Hepatocyte (in vitro differentiated cells): ENCODE data around the gene GNB1L. TPM values are rescaled to one million over a fixed set of nuclear protein-coding genes. Genes with fewer than 3 reads are reported as not detected.

ENCODE experiments used
- DNase-seq: peaks from one replicate; pipeline ENCODE4 v3.0.0-alpha.2; 2016; ENCODE audit warnings: low spot score
- H2AFZ ChIP-seq: fragments of 200-600 bp; sonication (generic); 2 replicates; pipeline ENCODE4 v1.6.0; 2016; ENCODE audit warnings: antibody characterized with exemption, mild to moderate bottlenecking
- H3K27ac ChIP-seq: fragments of 200-600 bp; sonication (generic); 2 replicates; pipeline ENCODE4 v1.5.1; 2016; ENCODE audit warnings: mild to moderate bottlenecking
- H3K27me3 ChIP-seq: fragments of 200-600 bp; sonication (generic); 2 replicates; pipeline ENCODE4 v1.6.1; 2016
- H3K36me3 ChIP-seq: fragments of 200-600 bp; sonication (generic); replicated peaks from 2 replicates; pipeline ENCODE4 v1.5.1; 2016; ENCODE audit warnings: low read depth; ENCODE audit not compliant: insufficient read depth
- H3K4me1 ChIP-seq: fragments of 200-600 bp; sonication (generic); 2 replicates; pipeline ENCODE4 v1.5.1; 2016; ENCODE audit warnings: mild to moderate bottlenecking, moderate library complexity; ENCODE audit not compliant: insufficient read depth
- H3K4me2 ChIP-seq: fragments of 200-600 bp; sonication (generic); 2 replicates; pipeline ENCODE4 v1.6.0; 2016
- H3K4me3 ChIP-seq: fragments of 200-600 bp; sonication (generic); 2 replicates; pipeline ENCODE4 v1.5.1; 2016; ENCODE audit warnings: mild to moderate bottlenecking
- H3K79me2 ChIP-seq: fragments of 200-600 bp; sonication (generic); 2 replicates; pipeline ENCODE4 v1.6.0; 2017; ENCODE audit warnings: mild to moderate bottlenecking
- H3K9me2 ChIP-seq: fragments of 200-600 bp; sonication (generic); replicated peaks from 2 replicates; pipeline ENCODE4 v1.6.0; 2017; ENCODE audit warnings: mild to moderate bottlenecking; ENCODE audit not compliant: insufficient read depth
- H3K9me3 ChIP-seq: fragments of 200-600 bp; sonication (generic); 2 replicates; pipeline ENCODE4 v1.5.1; 2016; ENCODE audit warnings: low read depth, mild to moderate bottlenecking
- H4K20me1 ChIP-seq: fragments of 200-600 bp; sonication (generic); 2 replicates; pipeline ENCODE4 v1.6.0; 2016; ENCODE audit warnings: mild to moderate bottlenecking; ENCODE audit not compliant: insufficient read depth, poor library complexity, severe bottlenecking
- EZH2 ChIP-seq: fragments of 200-600 bp; sonication (generic); IDR thresholded peaks from 2 replicates; pipeline ENCODE4 v1.6.1; 2016; ENCODE audit warnings: antibody characterized with exemption, mild to moderate bottlenecking, borderline replicate concordance
- EZH2phosphoT487 ChIP-seq: fragments of 200-600 bp; sonication (generic); IDR thresholded peaks from one replicate; pipeline ENCODE4 v1.6.1; 2018; ENCODE audit warnings: antibody characterized with exemption, mild to moderate bottlenecking, low read depth, moderate library complexity; ENCODE audit not compliant: unreplicated experiment, severe bottlenecking
- WGBS: methylation state at CpG from one replicate; pipeline ENCODE4 v1.1.6; 2016; ENCODE audit warnings: low lambda C conversion rate; ENCODE audit errors: missing lambda C conversion rate; 5-methylcytosine and 5-hydroxymethylcytosine counted together
- polyA plus RNA-seq: library from polyadenylated mRNA; unstranded; fragments of >200 nt; fragmentation: Nextera tagmentation; extraction: Ambion mirVana; gene quantifications from 2 replicates; pipeline ENCODE4 v1.2.1, GENCODE V29; 2016
- total RNA-seq: library from RNA; depleted of rRNA; stranded (reverse); fragments of >200 nt; gene quantifications from 2 replicates; pipeline ENCODE4 v1.2.3, GENCODE V29; 2014
- TF ChIP-seq, protein P1 (sequence below): fragments of 200-600 bp; sonication (generic); IDR thresholded peaks from 2 replicates; pipeline ENCODE4 v1.5.1; 2016; ENCODE audit warnings: antibody characterized with exemption, mild to moderate bottlenecking; ENCODE audit not compliant: poor library complexity

Gene GNB1L
- total and polyA plus RNA-seq, 2 experiments from 2014 or later = 4.1 to 8.5 TPM

DNA sequence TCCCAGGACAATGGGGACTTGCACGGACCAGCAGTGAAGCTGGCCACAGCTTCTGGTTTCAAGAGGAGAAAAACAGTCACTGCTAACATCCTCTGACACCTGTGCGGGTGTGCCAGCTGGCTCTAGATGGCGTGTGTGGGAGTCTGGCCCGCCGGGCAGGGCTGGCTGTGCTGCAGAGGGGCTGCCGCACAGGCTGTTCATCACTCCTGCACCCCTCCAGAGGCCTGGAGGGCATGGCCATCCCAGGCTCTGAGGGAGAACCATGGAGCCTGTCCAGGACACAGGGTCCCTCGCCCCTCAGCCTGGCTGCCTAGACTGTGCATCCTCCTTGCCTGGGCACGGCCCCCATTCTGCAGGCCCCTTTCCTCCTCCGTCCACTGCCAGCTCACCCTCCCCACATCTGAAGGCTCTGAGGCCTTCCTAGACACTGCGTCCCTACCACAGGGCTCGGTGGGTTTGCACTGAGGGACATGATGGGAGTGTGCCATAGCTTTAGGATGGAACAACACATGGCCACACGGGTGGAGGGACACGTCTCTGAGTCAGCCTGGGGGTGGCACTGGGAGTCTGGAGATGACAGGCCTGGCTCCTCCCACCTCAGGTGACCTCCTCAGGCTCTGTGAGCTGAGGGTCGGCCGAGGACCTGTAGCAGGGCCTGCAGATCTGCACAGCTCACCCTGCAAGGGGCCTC lies 42.1 kb upstream of the GNB1L start:
- no peaks in the 10 kb centered on the region for H3K79me2 ChIP-seq
- H3K36me3 ChIP-seq = no peaks in the 10 kb centered on the region
- WGBS = 80% methylated on average over 15 of the region's 15 CpGs
- no peaks in the 10 kb centered on the region for H3K9me3 ChIP-seq
- H2AFZ ChIP-seq = no peak overlapping the region
- no peak for TF ChIP-seq EZH2phosphoT487
- no peak for DNase-seq
- no peak overlapping the region for H3K4me2 ChIP-seq
- peaks cover 9% of the 10 kb centered on the region for H3K4me1 ChIP-seq
- H3K27me3 ChIP-seq = no peaks in the 10 kb centered on the region
- H3K27ac ChIP-seq = no peak overlapping the region
- no peak overlapping the region for H3K4me3 ChIP-seq
- no peaks in the 10 kb centered on the region for H3K9me2 ChIP-seq
- no peaks in the 10 kb centered on the region for H4K20me1 ChIP-seq

DNA sequence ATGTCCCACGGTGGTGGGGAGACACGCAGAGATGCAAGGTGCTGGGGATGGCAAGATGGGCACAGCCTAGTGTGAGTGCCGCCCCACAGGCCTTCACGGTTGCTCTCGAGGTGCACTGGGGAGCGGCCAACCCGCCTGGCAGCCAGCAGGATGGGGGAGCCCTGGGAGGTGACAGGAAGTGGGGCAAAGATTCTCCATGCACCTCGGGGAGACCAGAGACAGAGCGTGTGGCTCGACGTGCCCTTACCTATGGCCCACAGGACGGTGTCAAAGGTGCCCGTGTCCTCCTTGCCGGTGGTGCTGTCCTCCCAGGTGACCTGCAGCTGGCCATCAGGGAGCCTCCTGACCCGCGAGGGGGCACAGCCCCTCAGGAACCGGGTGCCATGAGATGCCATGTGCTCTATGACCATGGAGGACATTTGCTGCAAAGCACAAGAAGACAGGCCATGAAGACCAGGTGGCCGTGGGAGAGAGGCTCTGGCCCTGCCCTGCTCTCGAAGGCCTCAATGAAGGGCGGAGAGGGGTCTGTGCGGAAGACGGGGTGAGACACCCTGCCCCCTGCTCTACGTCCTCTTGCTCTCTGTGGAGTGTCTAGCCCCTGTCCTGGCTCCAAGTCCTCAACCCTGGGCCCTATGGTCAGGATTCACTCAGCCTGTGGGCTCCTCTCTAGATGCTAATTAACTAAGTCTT lies 40.6 kb upstream of the GNB1L start:
- no peaks in the 10 kb centered on the region for H3K36me3 ChIP-seq
- H3K27me3 ChIP-seq = no peaks in the 10 kb centered on the region
- no peak overlapping the region for H3K4me3 ChIP-seq
- H3K4me2 ChIP-seq = no peak overlapping the region
- no peak for TF ChIP-seq EZH2phosphoT487
- no peak for TF ChIP-seq EZH2
- TF ChIP-seq, protein P1, sequence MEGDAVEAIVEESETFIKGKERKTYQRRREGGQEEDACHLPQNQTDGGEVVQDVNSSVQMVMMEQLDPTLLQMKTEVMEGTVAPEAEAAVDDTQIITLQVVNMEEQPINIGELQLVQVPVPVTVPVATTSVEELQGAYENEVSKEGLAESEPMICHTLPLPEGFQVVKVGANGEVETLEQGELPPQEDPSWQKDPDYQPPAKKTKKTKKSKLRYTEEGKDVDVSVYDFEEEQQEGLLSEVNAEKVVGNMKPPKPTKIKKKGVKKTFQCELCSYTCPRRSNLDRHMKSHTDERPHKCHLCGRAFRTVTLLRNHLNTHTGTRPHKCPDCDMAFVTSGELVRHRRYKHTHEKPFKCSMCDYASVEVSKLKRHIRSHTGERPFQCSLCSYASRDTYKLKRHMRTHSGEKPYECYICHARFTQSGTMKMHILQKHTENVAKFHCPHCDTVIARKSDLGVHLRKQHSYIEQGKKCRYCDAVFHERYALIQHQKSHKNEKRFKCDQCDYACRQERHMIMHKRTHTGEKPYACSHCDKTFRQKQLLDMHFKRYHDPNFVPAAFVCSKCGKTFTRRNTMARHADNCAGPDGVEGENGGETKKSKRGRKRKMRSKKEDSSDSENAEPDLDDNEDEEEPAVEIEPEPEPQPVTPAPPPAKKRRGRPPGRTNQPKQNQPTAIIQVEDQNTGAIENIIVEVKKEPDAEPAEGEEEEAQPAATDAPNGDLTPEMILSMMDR = no peak
- H4K20me1 ChIP-seq = no peaks in the 10 kb centered on the region
- no peaks in the 10 kb centered on the region for H3K9me2 ChIP-seq
- no peaks in the 10 kb centered on the region for H3K79me2 ChIP-seq
- DNase-seq = no peak
- peaks cover 21% of the 10 kb centered on the region for H3K4me1 ChIP-seq
- H3K9me3 ChIP-seq = no peaks in the 10 kb centered on the region
- WGBS = 97% methylated on average over 23 of the region's 23 CpGs
- no peak overlapping the region for H3K27ac ChIP-seq
- no peak overlapping the region for H2AFZ ChIP-seq

DNA sequence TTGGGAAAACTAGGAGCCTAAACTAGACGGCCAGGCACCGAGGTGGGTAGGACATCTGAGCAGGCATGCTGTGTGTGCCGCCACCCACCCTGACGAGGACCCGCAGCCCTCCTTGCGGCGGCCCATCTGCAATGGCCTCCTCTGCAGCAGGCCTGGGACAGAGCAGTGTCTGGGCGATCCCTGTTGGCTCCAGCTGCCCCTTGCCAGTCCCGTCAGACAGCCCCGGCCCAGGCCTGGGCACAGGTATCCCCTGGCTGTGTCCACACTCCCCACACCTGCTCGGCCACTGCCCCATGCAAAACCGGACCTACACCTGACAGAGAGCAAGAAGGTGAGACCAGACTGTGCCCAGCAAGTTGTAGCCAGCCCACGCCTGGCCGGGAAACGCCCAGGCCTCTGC lies 38.7 kb upstream of the GNB1L start:
- 92% methylated on average over 15 of the region's 15 CpGs for WGBS
- H3K27ac ChIP-seq = no peak overlapping the region
- H3K4me1 ChIP-seq = peaks cover 21% of the 10 kb centered on the region
- no peak overlapping the region for H3K4me3 ChIP-seq
- no peak overlapping the region for H2AFZ ChIP-seq
- no peak overlapping the region for H3K4me2 ChIP-seq
- H3K36me3 ChIP-seq = no peaks in the 10 kb centered on the region
- no peaks in the 10 kb centered on the region for H3K9me2 ChIP-seq
- no peaks in the 10 kb centered on the region for H3K27me3 ChIP-seq
- H3K79me2 ChIP-seq = no peaks in the 10 kb centered on the region
- no peaks in the 10 kb centered on the region for H4K20me1 ChIP-seq
- TF ChIP-seq EZH2phosphoT487 = no peak
- no peak for TF ChIP-seq EZH2
- TF ChIP-seq, protein P1 = no peak
- no peak for DNase-seq
- H3K9me3 ChIP-seq = no peaks in the 10 kb centered on the region

DNA sequence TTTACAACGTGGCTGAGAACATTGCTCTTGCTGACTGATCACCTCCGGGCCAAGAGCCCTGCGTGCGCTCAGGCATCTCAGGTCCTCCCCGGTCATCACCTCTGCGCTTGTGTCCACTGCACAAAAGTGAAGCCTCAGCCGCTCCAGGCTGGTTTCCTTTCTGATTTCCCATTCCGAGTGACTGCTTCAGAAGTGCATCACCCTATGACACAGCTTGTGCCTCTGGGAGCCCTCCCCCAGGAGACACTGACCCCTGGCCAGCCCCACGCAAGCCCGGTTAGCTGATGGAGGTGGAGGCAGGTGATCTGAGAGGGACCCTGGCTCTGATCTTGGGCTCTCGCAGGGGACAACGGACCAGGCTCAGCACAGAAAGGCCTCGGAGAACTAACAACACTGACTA lies 38.3 kb upstream of the GNB1L start:
- no peaks in the 10 kb centered on the region for H3K36me3 ChIP-seq

More for the DNA sequence above, 38.3 kb upstream of the GNB1L start:
- Histone ChIP-seq H2AFZ (no peak overlapping the region), H3K27me3 (no peaks in the 10 kb centered on the region), H4K20me1 (no peaks in the 10 kb centered on the region), H3K4me3 (no peak overlapping the region), H3K27ac (no peak overlapping the region), H3K4me1 (peaks cover 21% of the 10 kb centered on the region), H3K9me3 (no peaks in the 10 kb centered on the region), H3K4me2 (no peak overlapping the region), H3K79me2 (no peaks in the 10 kb centered on the region), H3K9me2 (no peaks in the 10 kb centered on the region)
- WGBS = 75% methylated on average over 13 of the region's 13 CpGs
- TF ChIP-seq EZH2 (no peak), EZH2phosphoT487 (no peak)
- TF ChIP-seq, protein P1 = no peak
- no peak for DNase-seq
